Measurements from ENCODE around the gene HPSE. TPM values are rescaled to one million over a fixed set of nuclear protein-coding genes. Genes with fewer than 3 reads are reported as not detected.
"Not testable (repeated sequence)": the region's sequence is repeated elsewhere in the genome, so short reads cannot be mapped to it uniquely, and the experiment has no call there.

The HPSE gene
- total RNA-seq, 1 experiment from 2014 or later: 6.0 TPM

DNA sequence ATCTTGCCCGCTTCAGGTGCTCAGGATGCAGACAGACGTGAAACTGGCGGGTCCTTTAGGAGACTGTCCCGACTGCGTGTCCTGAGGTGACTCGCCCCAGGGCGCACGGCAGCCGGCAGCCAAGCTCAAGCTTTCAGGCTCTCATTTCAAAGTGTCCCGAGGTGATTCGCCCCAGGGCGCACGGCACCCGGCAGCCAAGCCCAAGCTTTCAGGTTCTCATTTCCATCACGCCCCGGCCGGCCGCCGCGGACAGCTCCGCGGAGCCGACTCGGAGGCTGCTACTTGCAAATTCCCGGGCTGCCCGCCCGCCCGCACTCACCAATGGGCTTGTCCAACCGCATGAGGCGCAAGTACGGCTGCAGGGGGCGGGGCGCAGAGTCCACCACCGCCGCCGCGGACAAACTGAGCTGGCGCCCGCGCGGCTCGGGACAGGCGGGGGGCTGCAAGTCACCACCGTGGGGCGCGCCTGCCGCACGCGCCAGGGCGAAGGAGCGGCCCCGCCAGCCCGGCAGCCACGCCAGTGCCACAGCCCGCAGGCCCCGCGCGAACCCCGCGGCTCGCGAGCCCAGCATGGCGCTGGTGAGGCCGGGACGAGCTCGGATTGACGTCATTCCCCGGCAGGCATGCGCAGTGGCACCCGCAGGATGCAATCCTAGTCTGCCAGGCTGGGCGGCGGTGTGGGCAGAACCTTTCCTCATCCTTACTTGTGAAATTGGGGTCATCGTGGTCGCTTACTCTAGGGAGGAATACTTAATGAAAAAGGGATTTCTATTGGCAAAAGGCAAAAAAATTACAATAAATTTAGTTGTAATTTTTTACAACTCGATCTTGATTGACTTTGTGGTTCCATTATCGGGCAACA is 50.2 kb downstream of the HPSE start, which contains the start of gene COQ2:
Gene COQ2 (minus strand): TSS at position 606 of the 862 bp plus-strand sequence. CDS start 34 bp downstream, at position 572.
- DNase-seq (ENCODE audit: low read depth): peak; percentile 92

DNA sequence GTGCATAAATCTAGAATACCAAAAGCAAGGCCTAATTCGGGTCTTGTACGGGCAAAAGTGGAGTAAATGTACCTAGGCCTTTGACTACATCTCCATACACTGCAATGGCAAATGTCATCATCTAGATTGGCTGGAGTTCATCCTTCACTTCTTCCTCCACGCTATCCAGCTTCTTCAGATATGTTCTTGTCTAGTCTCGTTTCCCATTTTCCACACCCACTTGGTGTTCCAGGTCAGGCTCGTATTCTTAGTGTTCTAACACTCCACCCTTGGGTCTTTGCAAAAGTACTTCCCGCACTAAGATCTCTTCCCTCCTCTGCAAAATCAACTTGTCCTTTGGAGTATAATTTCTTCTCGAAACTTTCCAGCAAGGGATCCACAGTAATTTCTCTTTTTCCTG is 51.5 kb downstream of the HPSE start:
- DNase-seq (ENCODE audit: low read depth): no peak

DNA sequence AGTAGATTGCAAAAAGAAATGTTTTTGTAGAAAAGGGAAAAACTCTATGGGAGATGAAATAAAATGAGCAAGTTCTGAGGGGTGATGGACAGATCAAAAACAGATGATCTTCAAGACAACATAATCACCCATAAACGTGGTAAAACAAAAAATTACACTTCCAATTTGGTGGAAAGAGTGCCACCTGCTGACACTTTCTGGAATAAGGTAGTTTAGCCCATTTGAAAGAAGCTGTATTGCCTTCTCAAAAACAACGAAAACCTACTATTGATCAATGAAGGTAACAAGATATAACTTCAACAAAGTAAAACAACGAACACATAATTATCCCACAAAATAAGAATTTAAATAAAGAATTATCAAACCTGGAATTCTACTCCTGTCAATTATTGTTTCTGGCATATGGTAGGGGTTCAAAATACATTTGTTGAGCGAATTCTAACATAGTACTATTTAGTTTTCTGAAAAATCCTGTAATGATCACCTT is 52.6 kb downstream of the HPSE start:
- DNase-seq (ENCODE audit: low read depth): peak; percentile 50

DNA sequence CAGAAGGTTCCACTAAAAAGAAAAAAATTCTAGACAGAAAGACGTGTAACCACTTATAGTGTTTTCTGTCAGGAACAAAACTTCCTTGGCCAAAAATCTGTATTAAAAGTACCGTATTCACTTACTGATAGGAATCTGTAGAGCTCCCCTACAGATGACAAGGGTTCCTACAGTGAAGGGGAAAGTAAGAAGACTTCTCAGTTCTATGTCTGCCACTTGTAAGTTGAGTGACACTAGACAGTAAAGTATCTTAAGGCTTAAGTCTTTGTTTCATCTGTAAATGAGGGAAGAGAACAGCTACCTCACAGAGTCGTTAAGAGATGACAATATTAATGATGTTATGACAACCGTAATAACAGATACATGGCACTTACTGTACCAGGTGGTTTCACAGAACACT is 53.3 kb downstream of the HPSE start:
- DNase-seq (ENCODE audit: low read depth): no peak

DNA sequence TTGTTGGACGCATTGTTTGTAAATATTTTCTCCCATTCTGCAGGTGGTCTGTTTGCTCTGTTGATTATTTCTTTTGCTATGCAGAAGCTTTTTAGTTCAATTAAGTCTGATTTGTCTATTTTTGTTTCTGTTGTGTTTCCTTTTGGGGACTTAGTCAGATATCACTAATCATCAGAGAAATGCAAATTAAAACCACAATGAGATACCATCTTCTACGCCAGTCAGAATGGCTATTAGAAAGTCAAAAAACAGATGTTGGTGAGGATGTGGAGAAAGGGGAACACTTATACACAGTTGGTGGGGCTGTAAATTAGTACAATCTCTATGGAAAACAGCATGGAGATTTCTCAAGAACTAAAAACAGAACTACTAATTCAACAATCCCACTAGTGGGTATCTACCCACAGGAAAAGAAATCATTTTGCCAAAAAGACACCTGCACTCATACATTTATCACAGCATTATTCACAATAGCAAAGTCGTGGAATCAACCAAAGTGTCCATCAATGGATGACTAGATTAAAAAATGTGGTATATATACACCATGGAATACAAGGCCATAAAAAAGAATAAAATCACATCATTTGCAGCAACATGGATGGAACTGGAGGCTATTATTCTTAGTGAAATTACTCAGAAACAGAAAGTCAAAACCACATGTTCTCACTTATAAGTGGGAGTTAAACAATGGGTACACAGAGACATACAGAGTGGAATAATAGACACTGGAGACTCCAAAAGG is 58.2 kb downstream of the HPSE start:
- no peak for DNase-seq (ENCODE audit: low read depth)

DNA sequence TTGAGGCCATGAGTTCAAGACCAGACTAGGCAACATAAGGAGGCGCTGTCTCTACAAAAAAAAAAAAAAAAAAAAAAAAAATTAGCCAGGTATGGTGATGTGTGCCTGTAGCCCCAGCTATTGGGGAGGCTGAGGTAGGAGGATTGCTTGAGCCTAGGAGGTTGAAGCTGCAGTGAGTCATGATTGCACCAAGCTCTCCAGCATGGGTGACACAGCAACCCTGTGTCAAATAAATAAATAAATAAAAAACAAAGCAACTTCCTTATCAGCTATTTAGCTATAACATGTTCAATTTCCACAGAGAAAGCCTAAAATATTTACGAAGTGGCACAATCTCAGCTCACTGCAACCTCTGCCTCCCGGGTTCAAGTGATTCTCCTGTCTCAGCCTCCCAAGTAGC is 60.7 kb downstream of the HPSE start:
- DNase-seq (ENCODE audit: low read depth): not testable (repeated sequence)

DNA sequence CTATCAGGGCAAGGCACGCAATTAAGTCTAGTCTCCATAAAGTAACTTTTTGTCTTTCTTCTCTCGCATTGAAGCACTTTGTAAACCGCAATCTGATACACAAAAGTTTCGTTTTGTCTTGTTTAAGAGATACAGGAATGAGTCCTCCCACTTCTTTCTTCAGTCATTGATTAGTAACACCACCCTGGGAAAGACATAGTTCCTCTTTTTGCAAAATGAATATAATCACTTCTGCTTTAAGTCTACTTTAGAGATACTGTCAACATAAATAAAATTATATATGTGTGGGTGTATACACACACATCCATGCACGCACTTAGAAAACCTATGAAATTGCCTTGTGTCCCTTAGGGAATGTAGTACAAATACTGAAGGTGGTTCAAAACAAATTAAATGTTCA is 61.7 kb downstream of the HPSE start:
- no peak for DNase-seq (ENCODE audit: low read depth)

DNA sequence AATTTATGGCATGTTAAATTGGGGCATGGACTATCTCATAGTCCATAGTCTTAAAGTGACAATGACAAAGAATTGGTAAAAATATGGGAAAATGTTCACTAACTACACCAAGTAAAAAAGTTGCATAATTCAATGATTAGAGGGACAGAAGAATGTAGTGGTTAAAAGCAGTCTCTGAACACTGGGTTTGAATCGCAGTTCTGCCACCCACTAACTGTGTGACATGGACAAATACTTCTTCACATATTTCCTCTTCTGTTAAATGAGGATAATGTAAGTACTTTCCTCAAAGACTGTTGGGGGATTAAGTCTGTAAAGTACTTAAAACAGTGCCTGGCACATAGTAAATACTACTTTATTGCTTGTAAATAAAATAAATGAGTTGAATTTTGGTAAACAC is 65.4 kb downstream of the HPSE start:
- DNase-seq (ENCODE audit: low read depth): no peak

DNA sequence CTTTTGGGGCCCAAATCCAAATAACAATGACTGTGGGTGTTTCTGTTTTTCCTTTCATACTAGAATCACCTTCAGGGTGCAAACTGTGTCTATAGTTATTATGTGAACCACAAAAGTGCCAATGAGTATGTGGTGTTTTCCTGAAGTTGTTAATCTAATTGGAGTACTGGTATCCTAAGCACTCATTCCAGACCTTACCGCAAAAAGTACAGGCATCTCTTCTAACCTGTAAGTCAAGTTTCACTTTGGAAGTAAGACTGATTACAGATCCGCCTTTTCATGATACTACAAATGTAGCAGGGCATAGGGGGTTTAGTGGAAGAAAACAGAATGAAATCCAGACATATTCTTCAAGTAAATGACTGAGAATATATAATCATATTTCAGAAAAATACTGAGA is 66.2 kb downstream of the HPSE start:
- no peak for DNase-seq (ENCODE audit: low read depth)

DNA sequence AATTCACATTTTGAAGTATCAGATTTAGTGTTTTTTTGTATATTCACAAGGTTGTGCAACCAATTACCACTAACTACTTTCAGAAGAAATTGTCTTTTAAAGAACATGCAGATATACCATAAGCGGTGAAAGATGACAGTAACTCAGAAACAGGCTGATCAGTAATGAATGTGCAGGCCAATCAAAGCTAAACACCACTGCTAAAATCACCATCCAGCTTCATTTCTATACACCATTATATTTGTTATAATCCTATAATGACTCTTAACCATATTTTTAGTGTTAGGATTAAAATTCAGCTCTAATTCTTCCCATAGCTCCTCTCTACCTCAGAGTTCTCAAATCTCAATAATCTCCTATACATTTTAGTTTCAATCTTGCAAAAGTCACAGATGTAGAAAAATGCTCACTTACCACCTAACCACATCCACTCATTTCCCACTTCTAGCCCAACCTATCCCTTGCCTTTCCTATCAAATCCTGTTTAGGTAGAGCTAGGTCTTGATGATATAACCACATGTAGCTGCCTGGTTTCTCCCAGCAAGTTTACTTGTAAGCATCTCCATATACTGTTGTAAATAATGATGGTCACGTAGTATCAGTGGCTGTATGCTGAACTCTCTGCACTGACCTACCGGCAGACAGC is 66.7 kb downstream of the HPSE start:
- no peak for DNase-seq (ENCODE audit: low read depth)

DNA sequence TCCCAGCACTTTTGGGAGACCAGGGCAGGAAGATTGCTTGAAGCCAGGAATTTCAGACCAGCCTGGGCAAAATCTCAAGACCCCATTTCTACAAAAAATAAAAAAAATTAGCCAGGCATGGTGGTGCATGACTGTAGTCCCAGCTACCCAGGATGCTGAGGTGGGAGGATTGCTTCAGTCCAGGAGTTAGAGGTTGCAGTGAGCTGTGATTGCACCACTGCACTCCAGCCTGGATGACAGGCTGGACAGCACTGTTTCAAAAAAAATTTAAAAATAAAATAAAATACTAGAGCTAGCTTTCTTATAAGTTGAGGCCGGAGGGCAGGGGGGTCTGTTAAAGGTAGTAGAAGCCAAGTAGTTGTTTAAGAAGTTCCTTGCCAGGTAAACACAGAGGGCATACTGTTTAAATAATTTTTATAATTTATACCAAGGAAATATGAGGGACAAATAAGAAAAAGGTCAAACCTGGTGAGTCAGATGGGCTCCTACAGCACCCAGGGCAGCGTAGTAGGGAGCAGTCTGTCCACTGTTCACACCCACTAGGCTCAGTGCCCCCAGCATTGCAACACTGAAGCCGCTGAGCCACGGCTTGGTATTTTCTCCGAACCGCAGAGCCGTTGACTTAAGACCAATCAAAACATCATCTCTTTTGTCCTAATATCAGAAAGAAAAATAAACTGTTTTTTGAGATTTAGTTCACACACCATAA is 67.4 kb downstream of the HPSE start:
- DNase-seq (ENCODE audit: low read depth): peak; percentile 77

DNA sequence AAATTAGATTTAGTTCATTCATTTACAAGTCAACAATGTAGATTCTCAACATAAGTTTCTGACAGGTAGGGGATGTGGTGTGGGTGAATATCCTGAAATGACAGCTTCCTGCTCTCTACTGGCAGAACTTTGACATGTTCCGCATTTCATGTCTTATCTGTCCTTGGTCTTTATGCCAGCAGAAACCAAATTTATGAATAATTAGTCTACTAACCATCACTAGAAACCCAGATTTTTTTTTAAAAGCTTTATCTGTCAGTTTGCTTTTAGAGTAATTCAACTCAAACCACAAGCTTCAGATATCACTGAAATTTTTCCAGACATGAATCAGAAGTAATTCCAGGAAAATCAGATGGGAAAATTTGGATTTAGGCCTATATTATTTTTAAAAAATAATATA is 68.0 kb downstream of the HPSE start:
- DNase-seq (ENCODE audit: low read depth): no peak

DNA sequence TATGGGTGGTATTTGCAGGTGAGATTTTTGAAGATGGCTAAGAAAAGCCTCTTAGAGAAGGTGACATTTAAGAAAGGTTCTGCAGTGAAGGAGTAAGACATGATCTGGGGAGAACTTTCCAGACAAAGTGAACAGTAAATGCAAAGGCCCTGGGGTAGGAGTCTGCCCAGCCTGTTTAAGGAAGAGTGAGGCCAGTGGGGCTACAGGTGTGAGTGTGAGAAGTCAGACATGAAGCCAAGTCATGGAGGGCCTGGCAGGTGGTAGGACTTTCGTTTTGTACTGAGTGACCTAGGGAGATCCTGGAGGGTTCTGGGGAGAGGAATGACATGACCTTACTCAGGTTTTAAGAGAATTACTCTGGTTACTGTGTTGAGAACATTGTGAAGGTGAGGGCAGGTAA is 71.5 kb downstream of the HPSE start:
- DNase-seq (ENCODE audit: low read depth): no peak

DNA sequence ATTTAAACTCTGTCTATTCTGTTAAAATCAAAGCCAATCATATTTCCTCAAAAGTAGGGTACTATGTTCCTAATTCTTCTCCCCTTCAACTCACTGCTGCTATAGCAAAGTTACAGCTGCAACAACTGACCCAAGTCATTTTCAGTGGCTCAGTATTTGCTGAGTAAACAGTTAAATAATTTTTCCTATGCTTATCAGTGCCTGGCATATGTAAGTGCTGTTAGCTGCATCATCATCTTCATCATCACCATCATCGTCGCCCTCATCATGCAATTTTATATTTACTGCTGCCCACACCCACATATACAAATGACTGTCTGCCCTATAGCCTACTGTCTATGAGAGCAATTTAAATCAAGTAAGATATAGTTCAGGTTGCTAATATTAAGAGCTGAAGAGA is 72.0 kb downstream of the HPSE start:
- DNase-seq (ENCODE audit: low read depth): no peak

DNA sequence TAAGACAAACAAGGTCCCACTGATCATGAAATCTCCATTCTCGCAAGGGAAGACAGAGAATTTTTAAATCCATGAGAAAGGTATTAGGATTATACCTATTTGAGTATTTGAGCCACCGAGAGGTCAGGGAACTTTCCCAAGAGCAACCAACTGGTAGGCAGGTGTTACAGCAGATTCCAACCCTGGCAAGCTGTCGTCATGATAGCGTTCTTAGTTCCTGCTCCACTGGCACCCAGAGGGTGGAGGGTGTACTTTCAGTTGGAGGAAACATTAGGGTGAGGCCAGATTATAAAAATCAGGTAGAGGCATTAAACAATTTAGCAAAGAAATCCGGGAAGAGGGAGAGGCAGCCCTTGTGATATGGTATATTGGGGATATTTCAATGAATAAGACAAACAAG is 73.3 kb downstream of the HPSE start:
- no peak for DNase-seq (ENCODE audit: low read depth)

DNA sequence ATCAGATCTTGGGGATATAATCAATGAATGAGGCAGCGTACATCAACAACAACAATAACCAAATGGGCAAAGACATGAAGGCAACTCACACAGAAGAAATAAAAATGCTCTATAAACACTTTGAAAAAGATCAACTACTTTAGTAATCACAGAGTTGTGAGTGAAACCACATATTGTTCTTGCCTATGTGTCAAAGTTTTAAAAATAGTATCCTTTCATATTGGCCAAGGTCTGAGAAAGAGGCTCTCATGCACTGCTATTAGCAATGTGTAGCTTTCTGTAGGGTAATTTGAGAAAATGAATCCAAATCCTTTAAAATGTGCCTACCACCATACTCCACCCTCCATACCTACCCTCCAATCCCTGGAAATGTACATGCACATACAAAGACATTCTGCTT is 75.1 kb downstream of the HPSE start:
- no peak for DNase-seq (ENCODE audit: low read depth)

DNA sequence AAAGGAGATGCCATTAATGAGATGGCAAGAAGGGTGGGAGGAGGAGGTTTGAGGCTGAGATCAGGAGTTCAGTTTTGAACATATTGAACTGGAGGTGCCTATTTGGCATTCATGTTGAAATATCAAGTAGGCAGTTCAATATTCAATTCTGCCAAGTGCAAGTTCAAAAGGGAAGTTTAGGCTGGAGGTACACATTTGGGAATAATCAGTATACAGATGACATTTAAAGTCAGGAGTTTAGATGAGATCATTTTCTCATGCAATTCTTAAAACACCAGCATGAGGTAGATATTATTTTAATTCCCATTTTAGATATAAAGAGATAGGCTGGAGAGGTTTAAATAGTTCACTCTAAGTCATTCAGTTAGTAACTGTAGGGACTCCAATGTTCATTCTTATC is 76.2 kb downstream of the HPSE start:
- DNase-seq (ENCODE audit: low read depth): no peak

DNA sequence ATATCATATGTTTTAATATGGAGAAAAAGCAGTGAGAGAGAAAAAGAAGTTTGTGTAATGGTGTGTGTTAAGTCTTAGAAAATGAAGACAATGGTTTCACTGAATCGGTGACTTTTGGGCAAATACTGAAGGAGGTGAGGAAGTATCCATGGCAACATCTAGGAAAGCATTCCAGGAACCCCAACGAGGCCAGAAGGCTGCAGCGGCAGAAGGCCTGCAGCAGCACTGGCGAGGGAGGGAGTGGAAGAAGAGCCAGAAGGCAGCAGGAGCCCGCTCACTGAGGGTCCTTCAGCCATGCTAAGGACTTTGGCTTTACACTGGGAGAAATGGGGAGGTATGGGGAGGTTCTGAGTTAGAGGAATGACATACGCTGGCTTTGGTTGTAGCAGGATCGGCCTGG is 76.8 kb downstream of the HPSE start:
- no peak for DNase-seq (ENCODE audit: low read depth)

DNA sequence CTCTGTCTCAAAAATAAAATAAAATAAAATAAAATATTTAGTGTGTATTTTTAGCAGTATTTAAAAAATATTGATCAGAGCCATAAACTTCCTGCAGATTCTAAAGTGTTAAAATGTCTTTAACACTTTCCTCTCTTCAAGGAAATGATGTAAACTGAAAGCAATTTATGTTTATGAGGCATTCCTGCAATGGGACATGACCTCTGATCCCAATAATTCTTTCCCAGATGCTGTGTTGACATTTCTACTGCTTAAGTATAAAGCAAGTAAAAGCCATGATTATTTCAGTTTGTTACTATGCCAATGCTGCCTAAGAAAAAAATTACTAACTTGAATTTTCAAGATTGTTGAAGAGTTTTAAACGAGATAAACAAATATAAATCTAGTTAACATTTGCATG is 79.1 kb downstream of the HPSE start:
- peak; percentile 72 for DNase-seq (ENCODE audit: low read depth)

DNA sequence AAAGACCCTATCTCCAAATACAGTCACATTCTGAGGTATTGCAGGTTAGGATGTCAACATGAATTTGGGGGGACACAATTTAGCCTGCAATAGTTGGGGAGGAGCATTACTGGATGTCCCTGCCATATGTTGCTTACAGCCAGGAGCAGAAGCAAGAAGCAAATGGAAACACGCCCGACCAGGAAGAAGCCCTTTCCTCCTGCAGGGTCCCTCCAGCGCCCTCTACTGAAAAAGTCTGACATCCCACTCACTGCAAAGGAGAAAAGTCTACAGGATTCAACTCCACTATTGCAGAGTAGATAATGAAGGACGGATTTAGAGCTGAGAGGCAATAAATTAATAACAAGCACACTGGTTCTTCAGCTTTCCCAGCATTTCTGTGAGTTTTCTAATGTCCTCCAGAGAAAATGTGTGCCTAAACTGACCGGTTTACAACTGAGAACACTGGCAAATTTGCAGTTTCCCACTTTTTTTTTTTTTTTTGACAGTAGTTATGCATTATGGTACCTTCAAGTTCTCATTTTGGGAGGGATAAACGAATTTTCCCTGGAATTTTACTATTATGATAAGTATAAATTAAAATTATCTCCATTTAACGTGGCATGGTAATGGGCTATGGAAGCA is 81.8 kb downstream of the HPSE start:
- DNase-seq (ENCODE audit: low read depth): peak; percentile 62

DNA sequence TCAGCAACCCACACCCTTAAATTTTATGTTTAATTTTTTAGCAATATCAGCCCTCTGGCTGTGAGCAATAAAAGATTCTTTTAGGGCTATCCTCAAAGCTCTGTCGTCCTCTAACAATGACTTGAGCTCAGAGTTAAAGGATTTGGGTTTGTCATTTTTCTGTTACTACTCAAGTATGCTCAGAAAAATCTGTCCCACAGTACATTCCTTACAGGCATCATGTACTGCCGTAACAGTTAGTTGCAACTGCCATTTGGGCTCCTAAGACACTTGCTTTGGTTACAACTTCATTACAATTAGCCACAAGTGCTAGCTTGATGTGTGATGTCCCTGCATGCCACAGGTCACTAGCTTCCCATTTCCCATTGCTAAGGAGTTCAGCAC is 83.2 kb downstream of the HPSE start:
- DNase-seq (ENCODE audit: low read depth): no peak
